Stomach smooth muscle (tissue), 2 donors: Measurements from ENCODE around the gene AMN1.
"Not testable (repeated sequence)": the region's sequence is repeated elsewhere in the genome, so short reads cannot be mapped to it uniquely, and the experiment has no call there.

Experiments
- H3K27ac ChIP-seq: one replicate; pipeline ENCODE4 v1.7.0; 2013; ENCODE audit warnings: mild to moderate bottlenecking, low read length, inconsistent platforms
- H3K27me3 ChIP-seq, 2 donors: one replicate each; pipeline ENCODE4 v1.7.0; 2013; ENCODE audit warnings: low read length in 2 of 2; ENCODE audit not compliant: insufficient read depth in 2 of 2, control insufficient read depth in 1 of 2
- H3K36me3 ChIP-seq, 2 donors: one replicate each; pipeline ENCODE4 v1.7.0; 2013; ENCODE audit warnings: low read length in 2 of 2; ENCODE audit not compliant: control insufficient read depth in 2 of 2, insufficient read depth in 2 of 2
- H3K4me1 ChIP-seq: one replicate; pipeline ENCODE4 v1.7.0; 2013; ENCODE audit warnings: low read length; ENCODE audit not compliant: control insufficient read depth, insufficient read depth
- H3K4me3 ChIP-seq, 2 donors: one replicate each; pipeline ENCODE4 v1.7.0; 2013; ENCODE audit warnings: low read length in 2 of 2
- H3K9ac ChIP-seq, 2 donors: one replicate each; pipeline ENCODE4 v1.7.0; 2013; ENCODE audit warnings: low read length in 2 of 2, mild to moderate bottlenecking in 1 of 2
- H3K9me3 ChIP-seq, 2 donors: one replicate each; pipeline ENCODE4 v1.7.0; 2013; ENCODE audit warnings: low read length in 2 of 2; ENCODE audit not compliant: control insufficient read depth in 2 of 2
- donor health status: healthy.
- donor health status: Pancreatic carcinoma.

The AMN1 gene

DNA sequence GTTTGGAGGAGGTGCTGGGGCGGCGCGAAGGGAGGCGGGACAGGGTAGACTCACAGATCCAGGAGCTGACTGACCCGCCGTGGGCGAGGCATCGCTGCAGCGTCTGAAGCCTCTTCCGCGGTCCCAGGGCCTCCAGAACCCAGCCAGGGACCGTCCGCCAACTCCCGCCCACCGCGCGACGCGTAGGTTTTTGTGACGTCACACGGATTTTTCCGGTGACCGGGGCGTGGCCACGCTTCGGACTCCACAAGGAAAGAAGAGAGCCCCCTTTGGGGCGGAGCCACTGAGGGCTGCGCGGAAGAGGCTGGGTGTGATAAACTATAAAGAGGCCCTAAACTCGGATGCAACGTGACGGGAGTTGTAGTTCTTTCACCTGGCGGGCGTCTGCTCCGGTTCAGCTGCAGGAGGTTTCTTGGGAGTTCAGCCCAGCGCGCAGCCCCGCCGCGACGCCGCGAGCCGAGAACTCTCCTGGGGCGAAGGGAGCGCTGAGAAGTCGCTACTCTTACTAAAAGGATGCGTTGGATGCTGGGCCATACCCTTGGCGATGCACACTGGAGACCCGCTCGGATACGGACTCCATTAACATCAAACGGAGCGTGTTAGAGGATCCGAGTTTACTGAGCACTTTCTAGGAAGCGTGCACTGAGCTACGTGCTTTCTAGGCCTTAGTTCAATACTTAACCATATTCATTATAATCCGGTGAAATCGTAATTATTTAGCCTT lies at the start of gene AMN1:
TSS of gene AMN1 (minus strand) at position 105 of the 724 bp plus-strand sequence. CDS start at position 92, 13 bp downstream.
- H3K9ac ChIP-seq, result peak within 1 kb of the TSS; percentile 91 to 92
- H3K9me3 ChIP-seq, result no peaks in the 10 kb centered on the region
- H3K4me3 ChIP-seq, result peak within 1 kb of the TSS; percentile 89 to 94
- H3K4me1 ChIP-seq, result peaks cover 11% of the 10 kb centered on the region
- H3K27ac ChIP-seq, result peak within 1 kb of the TSS; percentile 84
- no peaks in the 10 kb centered on the region for H3K27me3 ChIP-seq
- no peaks in the 10 kb centered on the region for H3K36me3 ChIP-seq

DNA sequence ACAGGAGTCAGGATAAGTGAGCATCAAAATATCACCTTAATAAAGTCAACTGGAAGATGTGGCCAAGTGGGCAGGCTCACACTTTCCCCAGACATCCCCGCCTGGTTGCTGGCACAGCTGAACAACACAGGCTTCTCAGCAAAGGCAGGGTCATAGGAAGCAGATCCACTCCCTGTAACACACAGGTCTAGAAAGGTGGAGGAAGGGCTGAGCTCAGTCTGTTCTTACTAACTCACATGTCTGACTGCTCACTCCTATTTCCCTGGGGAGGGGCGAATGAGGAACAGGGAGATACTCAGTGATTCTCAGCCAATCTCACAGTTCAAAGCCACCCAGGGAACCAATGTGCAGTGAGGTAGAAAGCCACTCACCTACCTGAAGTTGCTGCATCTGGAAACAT lies 45.0 kb upstream of the AMN1 start:
- Histone ChIP-seq H3K4me1 (no peaks in the 10 kb centered on the region), H3K4me3 (no peak overlapping the region), H3K9ac (no peak overlapping the region), H3K36me3 (no peaks in the 10 kb centered on the region), H3K27me3 (no peaks in the 10 kb centered on the region), H3K9me3 (no peaks in the 10 kb centered on the region), H3K27ac (no peak overlapping the region)

DNA sequence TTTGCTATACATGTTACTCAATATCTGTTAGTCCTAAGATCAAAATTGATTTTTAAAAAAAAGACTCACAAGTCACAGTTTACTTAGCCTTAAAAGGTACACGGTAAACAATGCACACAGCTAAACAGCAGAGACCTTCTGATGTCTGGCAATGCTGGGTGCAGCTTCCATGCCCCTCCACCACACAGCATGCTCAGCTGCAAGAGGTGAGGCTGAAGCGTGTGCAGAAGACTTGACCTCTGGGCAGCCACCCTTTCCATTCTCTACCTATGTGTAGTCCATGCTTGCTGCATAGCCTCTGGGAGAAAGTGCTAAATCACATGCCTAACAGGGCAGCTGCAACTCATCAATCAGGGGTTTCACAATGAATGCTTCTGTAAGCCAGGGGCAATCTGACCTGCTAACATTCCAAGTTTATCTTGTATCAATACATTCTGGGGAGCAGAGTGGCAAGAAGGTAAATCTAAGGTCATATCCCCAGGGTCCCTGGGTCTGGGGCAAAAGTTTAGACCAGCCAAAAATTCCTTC lies 44.5 kb upstream of the AMN1 start:
- Histone ChIP-seq H3K4me1 (no peaks in the 10 kb centered on the region), H3K27me3 (no peaks in the 10 kb centered on the region), H3K27ac (no peak overlapping the region), H3K9me3 (no peaks in the 10 kb centered on the region), H3K36me3 (no peaks in the 10 kb centered on the region), H3K4me3 (no peak overlapping the region), H3K9ac (no peak overlapping the region)

DNA sequence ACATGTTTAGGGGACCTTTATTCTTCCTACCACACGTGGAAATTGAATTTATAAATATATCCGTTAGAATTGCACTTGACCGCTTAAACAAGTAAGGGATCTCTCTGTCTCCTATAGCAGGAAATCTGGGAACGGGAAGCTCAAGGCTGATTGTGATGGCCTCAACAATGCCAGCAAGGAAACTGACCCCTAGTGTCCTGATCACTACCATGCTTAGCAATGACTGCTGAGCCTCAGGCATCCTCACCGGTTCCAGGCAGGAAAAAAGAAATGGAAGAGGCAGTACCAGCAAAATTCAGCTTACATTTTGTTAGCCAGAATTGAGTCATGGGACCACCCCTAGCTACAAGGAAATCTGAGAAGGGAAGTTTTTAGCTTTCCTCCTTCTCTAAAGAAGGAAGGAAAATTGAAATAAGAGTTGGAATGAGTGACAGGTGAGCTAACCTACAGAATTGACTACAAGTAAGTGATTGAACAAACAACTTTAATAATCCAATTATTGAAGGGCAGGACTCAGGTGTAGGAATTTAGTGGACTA lies 43.9 kb upstream of the AMN1 start:
- Histone ChIP-seq H3K9me3 (no peaks in the 10 kb centered on the region), H3K4me1 (no peaks in the 10 kb centered on the region), H3K27me3 (no peaks in the 10 kb centered on the region), H3K4me3 (no peak overlapping the region), H3K36me3 (no peaks in the 10 kb centered on the region), H3K27ac (no peak overlapping the region), H3K9ac (no peak overlapping the region)

DNA sequence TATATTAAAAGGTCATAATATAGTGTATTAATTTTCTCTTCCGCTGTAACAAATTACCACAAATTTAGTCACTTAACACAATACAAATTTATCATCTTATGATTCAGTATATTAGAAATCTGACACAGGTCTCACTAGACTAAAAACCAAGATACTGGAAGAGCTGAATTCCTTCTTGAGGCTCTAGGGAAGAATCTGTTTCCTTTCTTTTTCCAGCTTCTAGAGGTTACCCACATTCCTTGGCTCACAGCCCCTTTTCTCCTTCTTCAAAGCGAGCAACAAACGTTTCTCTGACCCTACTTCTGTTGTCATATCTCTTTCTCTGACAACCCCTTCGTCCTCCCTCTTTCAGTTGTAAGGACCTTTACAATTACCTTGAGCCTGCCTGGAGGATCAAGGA lies 43.4 kb upstream of the AMN1 start:
- H3K4me1 ChIP-seq, result no peaks in the 10 kb centered on the region
- H3K9me3 ChIP-seq, result no peaks in the 10 kb centered on the region
- no peak overlapping the region for H3K4me3 ChIP-seq
- no peaks in the 10 kb centered on the region for H3K27me3 ChIP-seq
- H3K36me3 ChIP-seq, result no peaks in the 10 kb centered on the region
- no peak overlapping the region for H3K27ac ChIP-seq
- H3K9ac ChIP-seq, result no peak overlapping the region

DNA sequence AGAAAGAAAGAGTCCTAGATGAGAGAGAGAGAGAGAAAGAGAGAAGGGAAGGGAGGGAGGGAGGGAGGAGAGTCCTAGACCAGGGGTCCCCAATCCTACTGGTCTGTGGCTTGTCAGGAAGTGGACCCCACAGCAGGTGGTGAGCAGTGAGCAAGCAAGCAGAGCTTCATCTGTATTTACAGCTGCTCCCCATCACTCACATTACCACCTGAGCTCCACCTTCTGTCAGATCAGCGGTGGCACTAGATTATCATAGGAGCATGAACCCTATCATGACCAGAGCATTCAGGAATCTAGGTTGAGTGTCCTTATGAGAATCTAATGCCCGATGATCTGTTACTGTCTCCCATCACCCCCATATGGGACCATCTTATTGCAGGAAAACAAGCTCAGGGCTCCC lies 39.2 kb upstream of the AMN1 start:
- H3K27ac ChIP-seq, result no peak overlapping the region
- no peak overlapping the region for H3K4me3 ChIP-seq
- H3K9ac ChIP-seq, result no peak overlapping the region
- no peaks in the 10 kb centered on the region for H3K36me3 ChIP-seq
- no peaks in the 10 kb centered on the region for H3K27me3 ChIP-seq
- H3K9me3 ChIP-seq, result no peaks in the 10 kb centered on the region
- H3K4me1 ChIP-seq, result no peaks in the 10 kb centered on the region

DNA sequence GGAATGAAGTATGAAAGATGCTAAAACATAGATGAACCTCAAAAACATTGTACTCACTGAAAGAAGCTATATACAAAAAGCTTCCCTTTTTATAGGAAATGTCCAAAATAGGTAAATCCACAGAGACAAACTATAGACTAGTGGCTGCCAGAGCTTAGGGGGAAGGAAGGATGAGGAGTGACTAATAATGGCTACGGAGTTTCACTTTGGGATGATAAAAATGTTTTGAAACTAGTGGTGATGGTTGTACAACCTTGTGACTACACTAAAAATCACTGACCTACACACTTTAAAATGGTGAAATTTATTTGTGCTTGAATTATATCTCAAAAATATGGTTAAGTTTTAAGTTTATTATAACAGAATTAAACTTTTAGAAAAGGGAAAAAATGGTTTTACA lies 37.1 kb upstream of the AMN1 start:
- Histone ChIP-seq H3K36me3 (no peaks in the 10 kb centered on the region), H3K9me3 (no peaks in the 10 kb centered on the region), H3K4me3 (no peak overlapping the region), H3K27ac (no peak overlapping the region), H3K9ac (no peak overlapping the region), H3K27me3 (no peaks in the 10 kb centered on the region), H3K4me1 (no peaks in the 10 kb centered on the region)

DNA sequence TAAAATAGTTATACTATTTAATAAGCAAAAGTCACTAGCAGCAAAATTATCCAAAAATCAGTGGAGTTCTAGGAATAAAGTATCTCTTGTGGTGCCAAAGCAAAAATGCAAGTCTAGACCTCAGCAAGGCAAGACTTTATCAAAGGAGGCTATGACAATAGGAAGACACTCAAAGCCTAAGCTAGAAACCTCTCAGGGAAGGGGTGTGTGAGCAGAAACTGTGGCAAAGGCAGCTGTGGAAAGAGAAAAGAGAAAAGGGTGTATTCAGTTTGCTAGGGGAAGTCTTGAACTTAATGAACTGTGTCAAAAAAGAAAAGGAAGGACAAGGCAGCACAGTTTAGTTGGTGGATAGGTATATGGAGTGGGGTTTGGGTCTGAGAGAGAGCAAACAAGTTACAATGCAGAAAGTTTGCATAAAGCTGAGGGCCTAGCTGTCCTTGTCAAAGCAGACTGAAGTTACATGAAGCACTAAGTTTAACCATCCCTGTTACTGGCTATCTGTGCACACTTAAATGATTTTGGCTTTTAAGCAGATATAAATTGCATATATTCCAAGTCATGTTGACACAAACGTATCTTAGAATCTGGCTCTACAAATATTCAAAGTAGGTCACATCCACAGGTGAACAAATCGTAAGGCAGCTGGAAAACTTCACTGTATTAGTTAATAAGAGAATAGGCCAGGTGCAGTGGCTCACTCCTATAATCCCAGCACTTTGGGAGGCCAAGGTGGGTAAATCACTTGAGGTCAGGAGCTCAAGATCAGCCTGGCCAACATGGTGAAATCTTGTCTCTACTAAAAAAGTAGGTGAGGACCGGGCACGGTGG lies 31.0 kb upstream of the AMN1 start:
- Histone ChIP-seq H3K9ac (no peak overlapping the region), H3K36me3 (no peaks in the 10 kb centered on the region), H3K27me3 (no peaks in the 10 kb centered on the region), H3K9me3 (no peaks in the 10 kb centered on the region), H3K4me1 (no peaks in the 10 kb centered on the region), H3K4me3 (no peak overlapping the region), H3K27ac (no peak overlapping the region)

DNA sequence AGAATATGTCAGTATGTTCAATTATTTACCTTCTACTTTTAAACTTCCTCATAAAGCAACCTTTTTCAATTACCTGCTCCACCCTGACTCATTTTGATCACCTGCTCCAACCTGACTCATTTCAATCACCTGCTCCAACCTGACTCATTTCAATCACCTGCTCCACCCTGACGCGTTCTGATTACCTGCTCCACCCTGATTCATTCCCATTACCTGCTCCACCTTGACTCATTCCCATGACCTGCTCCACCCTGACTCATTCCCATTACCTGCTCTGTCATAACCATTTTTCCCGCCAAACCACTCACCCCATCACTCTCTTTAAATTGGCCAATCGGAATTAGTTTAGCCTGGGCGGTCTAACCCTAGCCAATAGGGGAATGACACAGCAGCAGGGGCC lies 29.5 kb upstream of the AMN1 start:
- not testable (repeated sequence) for H3K9me3 ChIP-seq, H3K4me3 ChIP-seq, H3K9ac ChIP-seq, H3K36me3 ChIP-seq, H3K27ac ChIP-seq, H3K4me1 ChIP-seq, H3K27me3 ChIP-seq

DNA sequence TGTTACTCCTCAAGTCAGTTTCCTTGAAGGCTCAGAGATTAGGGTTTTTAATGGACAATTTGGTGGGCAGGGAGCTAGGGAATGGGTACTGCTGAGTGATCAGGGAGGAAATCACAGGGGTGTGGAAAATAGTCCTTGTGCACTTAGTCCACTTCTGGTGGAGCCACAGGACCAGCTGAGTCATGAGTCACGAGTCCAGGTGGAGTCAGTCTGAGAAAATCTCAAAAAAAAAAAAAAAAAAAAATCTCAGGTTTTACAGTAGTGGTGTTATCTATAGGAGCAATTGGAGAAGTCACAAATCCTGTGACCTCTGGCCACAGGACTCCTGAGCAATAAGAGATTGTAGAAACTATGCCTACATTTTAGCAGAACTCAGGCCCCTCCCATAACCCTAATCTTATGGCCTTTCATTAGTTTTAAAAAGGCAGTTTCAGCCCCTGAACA lies 28.2 kb upstream of the AMN1 start:
- H3K4me3 ChIP-seq, result no peak overlapping the region
- no peaks in the 10 kb centered on the region for H3K4me1 ChIP-seq
- no peaks in the 10 kb centered on the region for H3K36me3 ChIP-seq
- H3K27ac ChIP-seq, result no peak overlapping the region
- no peak overlapping the region for H3K9ac ChIP-seq
- H3K27me3 ChIP-seq, result no peaks in the 10 kb centered on the region
- H3K9me3 ChIP-seq, result no peaks in the 10 kb centered on the region
